Vagina (tissue), 2 donors: ENCODE measurements around the gene TMEM219.

Experiments used
- POLR2A ChIP-seq, 2 donors: fragments of 450-650 bp; IDR thresholded peaks; one replicate each; pipeline ENCODE4 v1.6.1; 2017; ENCODE audit warnings: antibody characterized with exemption in 2 of 2, mild to moderate bottlenecking in 2 of 2, moderate library complexity in 2 of 2
- POLR2AphosphoS5 ChIP-seq, 2 donors: sonication (generic); formaldehyde crosslinking; IDR thresholded peaks; one replicate each; pipeline ENCODE4 v1.9.0; 2017; ENCODE audit warnings: antibody characterized with exemption in 2 of 2, mild to moderate bottlenecking in 2 of 2, low read depth in 1 of 2; ENCODE audit not compliant: insufficient read depth in 1 of 2
- TF ChIP-seq, protein P1 (sequence below), 3 experiments: fragments of 450-650 bp in 2 of 3; fragments of 200-600 bp in 1 of 3; sonication (generic) in 1 of 3; IDR thresholded peaks; one replicate each; pipeline ENCODE4 v1.5.1; 2017 to 2019; ENCODE audit warnings: antibody characterized with exemption in 3 of 3, mild to moderate bottlenecking in 2 of 3, moderate library complexity in 2 of 3

DNA sequence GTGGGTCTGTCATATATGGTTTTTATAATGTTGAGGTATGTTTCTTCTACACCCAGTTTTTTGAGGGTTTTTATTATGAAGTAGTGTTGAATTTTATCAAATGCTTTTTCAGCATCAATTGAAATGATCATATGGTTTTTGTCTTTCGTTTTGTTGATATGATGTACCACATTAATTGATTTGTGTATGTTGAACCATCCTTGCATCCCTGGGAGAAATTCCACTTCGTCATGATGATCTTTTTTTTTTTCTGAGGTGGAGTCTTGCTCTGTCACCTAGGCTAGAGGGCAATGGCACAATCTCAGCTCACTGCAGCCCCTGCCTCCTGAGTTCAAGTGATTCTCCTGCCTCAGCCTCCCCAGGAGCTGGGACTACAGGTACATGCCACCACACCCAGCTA is 14.0 kb upstream of the TMEM219 start:
- no peak for TF ChIP-seq POLR2A (IDR thresholded peaks at IDR 0.05)
- TF ChIP-seq, protein P1, sequence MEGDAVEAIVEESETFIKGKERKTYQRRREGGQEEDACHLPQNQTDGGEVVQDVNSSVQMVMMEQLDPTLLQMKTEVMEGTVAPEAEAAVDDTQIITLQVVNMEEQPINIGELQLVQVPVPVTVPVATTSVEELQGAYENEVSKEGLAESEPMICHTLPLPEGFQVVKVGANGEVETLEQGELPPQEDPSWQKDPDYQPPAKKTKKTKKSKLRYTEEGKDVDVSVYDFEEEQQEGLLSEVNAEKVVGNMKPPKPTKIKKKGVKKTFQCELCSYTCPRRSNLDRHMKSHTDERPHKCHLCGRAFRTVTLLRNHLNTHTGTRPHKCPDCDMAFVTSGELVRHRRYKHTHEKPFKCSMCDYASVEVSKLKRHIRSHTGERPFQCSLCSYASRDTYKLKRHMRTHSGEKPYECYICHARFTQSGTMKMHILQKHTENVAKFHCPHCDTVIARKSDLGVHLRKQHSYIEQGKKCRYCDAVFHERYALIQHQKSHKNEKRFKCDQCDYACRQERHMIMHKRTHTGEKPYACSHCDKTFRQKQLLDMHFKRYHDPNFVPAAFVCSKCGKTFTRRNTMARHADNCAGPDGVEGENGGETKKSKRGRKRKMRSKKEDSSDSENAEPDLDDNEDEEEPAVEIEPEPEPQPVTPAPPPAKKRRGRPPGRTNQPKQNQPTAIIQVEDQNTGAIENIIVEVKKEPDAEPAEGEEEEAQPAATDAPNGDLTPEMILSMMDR (IDR thresholded peaks at IDR 0.05), result no peak
- no peak for TF ChIP-seq POLR2AphosphoS5 (IDR thresholded peaks at IDR 0.05; ENCODE audit: insufficient read depth in 1 of 2, low read depth in 1 of 2)
